Measurements from ENCODE around the gene KCNN1. TPM values are rescaled to one million over a fixed set of nuclear protein-coding genes. Genes with fewer than 3 reads are reported as not detected.

The KCNN1 gene
- total and polyA plus RNA-seq, 2 of the 4 experiments (the other 2 are of a cell fraction): 0.09 TPM; not detected in 1

DNA sequence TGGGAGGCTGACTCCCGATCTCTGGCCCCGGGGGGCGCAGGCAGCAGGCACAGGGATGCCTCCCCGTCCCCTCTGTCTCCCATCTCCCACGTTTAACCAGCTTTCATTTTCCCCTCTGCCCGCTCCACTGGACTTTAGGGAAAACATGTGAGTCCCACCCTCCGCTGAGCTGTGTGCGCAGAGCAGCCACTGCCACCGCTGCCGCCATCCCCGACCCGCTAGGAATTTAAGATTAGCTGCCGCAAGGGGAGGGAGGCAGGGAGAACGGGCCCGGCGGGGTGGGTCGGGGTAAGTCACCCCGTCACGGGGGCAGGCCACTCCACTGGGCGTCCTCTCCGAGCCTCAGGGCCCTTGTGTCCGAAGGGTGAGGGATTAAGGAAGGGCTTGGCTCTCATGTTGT lies 15.5 kb downstream of the KCNN1 start:
- POLR2A ChIA-PET (ENCODE audit: unreplicated experiment): no interaction called here
- in situ Hi-C loops (cut with MboI; ENCODE audit: low sequenced_read_pairs): no loop called here
- H3K9ac ChIP-seq (ENCODE audit: low read depth, low read length): no peak overlapping the region

More for the DNA sequence above, 15.5 kb downstream of the KCNN1 start:
- DNase-seq: no peak
- Histone ChIP-seq H2BK120ac (ENCODE audit: low read depth, low read length) (no peak overlapping the region), H3K4me3 (ENCODE audit: insufficient read depth, low read depth, low read length) (no peak overlapping the region), H3K36me3 (ENCODE audit: control insufficient read depth, insufficient read depth, low read length) (no peaks in the 10 kb centered on the region), H4K5ac (ENCODE audit: low read depth, low read length) (no peak overlapping the region), H3K79me1 (ENCODE audit: low read depth in 1 of 2, low read length in 2 of 2) (no peaks in the 10 kb centered on the region), H4K91ac (ENCODE audit: insufficient read depth, low read depth, low read length) (no peak overlapping the region), H2AK5ac (ENCODE audit: low read depth, low read length) (no peak overlapping the region), H2AK9ac (replicated peaks; ENCODE audit: low read depth, low read length, poor library complexity) (no peak overlapping the region), H4K8ac (ENCODE audit: low read depth in 2 of 2, low read length in 2 of 2) (no peak overlapping the region), H3K56ac (ENCODE audit: extremely low read depth, insufficient read depth, low read length) (no peak overlapping the region), H2BK5ac (ENCODE audit: low read depth, low read length, poor library complexity, severe bottlenecking) (no peak overlapping the region), H3K18ac (ENCODE audit: low read depth, low read length) (no peak overlapping the region), H3K4ac (ENCODE audit: low read depth, low read length) (no peak overlapping the region), H2AFZ (replicated peaks; ENCODE audit: low read length, poor library complexity) (no peak overlapping the region), H3K23ac (ENCODE audit: low read depth, low read length) (no peak overlapping the region), H3K9me3 (ENCODE audit: control insufficient read depth, insufficient read depth, low read length) (no peaks in the 10 kb centered on the region), H3K4me1 (ENCODE audit: control insufficient read depth, insufficient read depth, low read length) (no peaks in the 10 kb centered on the region), H4K20me1 (ENCODE audit: insufficient read depth, low read length) (no peaks in the 10 kb centered on the region), H2BK15ac (ENCODE audit: low read depth, low read length) (no peak overlapping the region), H3K4me2 (ENCODE audit: low read depth, low read length) (no peak overlapping the region), H3K14ac (replicated peaks; ENCODE audit: low read depth, low read length) (no peak overlapping the region), H2BK20ac (ENCODE audit: low read depth, low read length) (no peak overlapping the region), H3K9me1 (ENCODE audit: insufficient read depth, low read length) (no peaks in the 10 kb centered on the region), H3K27ac (ENCODE audit: insufficient read depth, low read length) (no peak overlapping the region), H3K27me3 (ENCODE audit: control insufficient read depth, insufficient read depth, low read length) (peaks cover 3% of the 10 kb centered on the region; the same call in 1 of the 2 replicates)
- intact Hi-C loops (cut with micrococcal nuclease) (no loop called here), dilution Hi-C loops (cut with HindIII; ENCODE audit: low sequenced_read_pairs, unreplicated experiment) (no loop called here)
- CTCF ChIA-PET: no interaction called here
- no TSS peak for BruUV-seq (replicated peaks)
- TF ChIP-seq FOS (IDR thresholded peaks at IDR 0.05; ENCODE audit: low read depth, low read length) (no peak), SMC3 (IDR thresholded peaks at IDR 0.05; ENCODE audit: low read depth, low read length) (no peak), POLR2A (IDR thresholded peaks at IDR 0.05; ENCODE audit: low read depth, low read length) (no peak), RAD21 (IDR thresholded peaks at IDR 0.05; ENCODE audit: low read length) (no peak), MXI1 (IDR thresholded peaks at IDR 0.05; ENCODE audit: borderline replicate concordance, low read depth, low read length) (no peak), BHLHE40 (IDR thresholded peaks at IDR 0.05; ENCODE audit: low read depth, low read length) (no peak), RCOR1 (IDR thresholded peaks at IDR 0.05; ENCODE audit: insufficient replicate concordance, low read length) (no peak), MAFK (IDR thresholded peaks at IDR 0.05; ENCODE audit: low read depth, low read length) (no peak), NFE2L2 (IDR thresholded peaks at IDR 0.05; ENCODE audit: low read depth, low read length) (no peak), CHD1 (IDR thresholded peaks at IDR 0.05; ENCODE audit: low read depth, low read length) (no peak)
- TF ChIP-seq, protein P1, sequence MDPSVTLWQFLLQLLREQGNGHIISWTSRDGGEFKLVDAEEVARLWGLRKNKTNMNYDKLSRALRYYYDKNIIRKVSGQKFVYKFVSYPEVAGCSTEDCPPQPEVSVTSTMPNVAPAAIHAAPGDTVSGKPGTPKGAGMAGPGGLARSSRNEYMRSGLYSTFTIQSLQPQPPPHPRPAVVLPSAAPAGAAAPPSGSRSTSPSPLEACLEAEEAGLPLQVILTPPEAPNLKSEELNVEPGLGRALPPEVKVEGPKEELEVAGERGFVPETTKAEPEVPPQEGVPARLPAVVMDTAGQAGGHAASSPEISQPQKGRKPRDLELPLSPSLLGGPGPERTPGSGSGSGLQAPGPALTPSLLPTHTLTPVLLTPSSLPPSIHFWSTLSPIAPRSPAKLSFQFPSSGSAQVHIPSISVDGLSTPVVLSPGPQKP (IDR thresholded peaks at IDR 0.05; ENCODE audit: borderline replicate concordance, low read depth, low read length): no peak
- TF ChIP-seq, protein P2, sequence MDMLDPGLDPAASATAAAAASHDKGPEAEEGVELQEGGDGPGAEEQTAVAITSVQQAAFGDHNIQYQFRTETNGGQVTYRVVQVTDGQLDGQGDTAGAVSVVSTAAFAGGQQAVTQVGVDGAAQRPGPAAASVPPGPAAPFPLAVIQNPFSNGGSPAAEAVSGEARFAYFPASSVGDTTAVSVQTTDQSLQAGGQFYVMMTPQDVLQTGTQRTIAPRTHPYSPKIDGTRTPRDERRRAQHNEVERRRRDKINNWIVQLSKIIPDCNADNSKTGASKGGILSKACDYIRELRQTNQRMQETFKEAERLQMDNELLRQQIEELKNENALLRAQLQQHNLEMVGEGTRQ (IDR thresholded peaks at IDR 0.05; ENCODE audit: low read depth, low read length): no peak
- no peak for ATAC-seq (ENCODE audit: low read depth)
- WGBS, 2 experiments (ENCODE audit: extremely low coverage in 2 of 2, insufficient read length in 1 of 2): 88% methylated on average over 3 of the region's 22 CpGs; no CpG with 5 or more reads in 1 of the 2 experiments

Measured in IMR-90 (cell line).